A549 (cell line): ENCODE results near the gene LENG8. TPM values are rescaled to one million over a fixed set of nuclear protein-coding genes. Genes with fewer than 3 reads are reported as not detected.

Experiments used
- ATAC-seq, 2 experiments: fragments of 200-7000 bp in 1 of 2; fragments of >200 bp in 1 of 2; cut with Nextera tagmentation in 1 of 2; cut with Tn5 transposase in 1 of 2; 3 replicates each; pipeline versions ENCODE4 v1.8.0 to v1.9.1; 2018 to 2020; ENCODE audit warnings: mild to moderate bottlenecking in 1 of 2, moderate library complexity in 1 of 2
- CTCF ChIA-PET: fragments of 300-600 bp; sonication (Branson Sonifier 250); formaldehyde crosslinking; extraction: SDS; loops from one replicate; lab custom pipeline; 2021; ENCODE audit warnings: antibody characterized with exemption, inconsistent platforms; lab: Yijun Ruan, JAX
- POLR2A ChIA-PET: fragments of 350-600 bp; formaldehyde crosslinking; extraction: SDS; loops from one replicate; lab custom pipeline; 2021; ENCODE audit warnings: antibody characterized with exemption, inconsistent platforms; lab: Yijun Ruan, JAX
- DNase-seq, 2 experiments: peaks; one replicate each; pipeline versions ENCODE4 v3.0.0 to v3.0.0-alpha.2; 2011 to 2016; ENCODE audit warnings: low read depth in 1 of 2, low spot score in 1 of 2
- FAIRE-seq: peaks from 2 replicates; lab custom pipeline; 2011; peaks lifted over from hg19 to GRCh38; lab: Jason Lieb, UNC
- H3K27ac ChIP-seq, 2 experiments: fragments of >200 bp; sonication (Bioruptor Twin); formaldehyde crosslinking; 3 replicates each; pipeline ENCODE4 v1.5.1; 2016 to 2017
- H3K4me1 ChIP-seq: fragments of >200 bp; sonication (Bioruptor Twin); formaldehyde crosslinking; 3 replicates; pipeline ENCODE4 v1.6.1; 2016
- H3K4me2 ChIP-seq: fragments of >200 bp; sonication (Bioruptor Twin); formaldehyde crosslinking; 3 replicates; pipeline ENCODE4 v1.6.1; 2016
- H3K4me3 ChIP-seq: fragments of >200 bp; sonication (Bioruptor Twin); formaldehyde crosslinking; 3 replicates; pipeline ENCODE4 v1.5.1; 2016
- H3K9me3 ChIP-seq: fragments of >200 bp; sonication (Bioruptor Twin); formaldehyde crosslinking; 3 replicates; pipeline ENCODE4 v1.6.1; 2016
- CBX2 ChIP-seq: fragments of 200-600 bp; sonication (generic); IDR thresholded peaks from 2 replicates; pipeline ENCODE4 v1.6.1; 2016; ENCODE audit warnings: low read depth, mild to moderate bottlenecking, borderline replicate concordance
- E2F6 ChIP-seq: IDR thresholded peaks from 2 replicates; pipeline ENCODE4 v1.6.1; 2012; ENCODE audit warnings: low read depth, borderline replicate concordance
- FOSB ChIP-seq: fragments of 250-450 bp; sonication (Bioruptor Pico); IDR thresholded peaks from 2 replicates; pipeline ENCODE4 v1.5.0; 2020; ENCODE audit warnings: mild to moderate bottlenecking, moderate library complexity
- HDAC2 ChIP-seq: fragments of 200-600 bp; sonication (generic); IDR thresholded peaks from 2 replicates; pipeline ENCODE4 v1.6.1; 2016
- HES2 ChIP-seq: fragments of >200 bp; sonication (Bioruptor Twin); formaldehyde crosslinking; IDR thresholded peaks from 2 replicates; pipeline ENCODE4 v1.6.1; 2016
- HEYL ChIP-seq: fragments of 250-450 bp; sonication (Bioruptor Pico); IDR thresholded peaks from 2 replicates; pipeline ENCODE4 v1.8.0; 2021; ENCODE audit warnings: mild to moderate bottlenecking, moderate library complexity
- MAFK ChIP-seq: fragments of 450-650 bp; IDR thresholded peaks from 2 replicates; pipeline ENCODE4 v1.6.1; 2014; ENCODE audit not compliant: partially characterized antibody
- MAX ChIP-seq: IDR thresholded peaks from 2 replicates; pipeline ENCODE4 v1.6.1; 2012
- NFE2L2 ChIP-seq: fragments of 150-350 bp; conservative IDR thresholded peaks from 2 replicates; pipeline ENCODE4 v1.6.1; 2014; ENCODE audit warnings: low read length
- NR3C1 ChIP-seq: fragments of >200 bp; sonication (Bioruptor Twin); formaldehyde crosslinking; IDR thresholded peaks from 3 replicates; pipeline ENCODE4 v1.6.1; 2017
- POLR2A ChIP-seq: IDR thresholded peaks from 2 replicates; pipeline ENCODE4 v1.6.1; 2012; ENCODE audit warnings: mild to moderate bottlenecking, low read length
- POLR2AphosphoS2 ChIP-seq: conservative IDR thresholded peaks from 2 replicates; pipeline ENCODE4 v1.6.1; 2012; ENCODE audit warnings: low read length, improper control_type of control experiment, inconsistent platforms
- ZFP36 ChIP-seq: fragments of 450-650 bp; IDR thresholded peaks from 2 replicates; pipeline ENCODE4 v1.6.1; 2014; ENCODE audit warnings: borderline replicate concordance; ENCODE audit not compliant: partially characterized antibody
- WGBS: methylation state at CpG from one replicate; pipeline ENCODE4 v1.1.6; 2017; ENCODE audit errors: missing lambda C conversion rate; 5-methylcytosine and 5-hydroxymethylcytosine counted together
- polyA plus RNA-seq, 4 experiments: library from polyadenylated mRNA; depleted of rRNA in 3 of 4; stranded (reverse); fragments of >200 nt; fragmentation: RNase III in 1 of 4; extraction: RNeasy Plus Mini Kit Qiagen cat#74134 plus additional on column Dnase treatment in 1 of 4; gene quantifications; 2 replicates in 3 of 4; 3 replicates in 1 of 4; pipeline ENCODE4 v1.2.3, GENCODE V29; 2011 to 2017

The LENG8 gene
- polyA plus RNA-seq, 2 of the 4 experiments (the other 2 are of a cell fraction): 30.6 to 140 TPM

- DNase-seq: no peak
- H3K27ac ChIP-seq: no peak overlapping the region
- H3K4me1 ChIP-seq: peaks cover 18% of the 10 kb centered on the region
- H3K9me3 ChIP-seq: no peaks in the 10 kb centered on the region
- ChIA-PET CTCF (interaction anchor here (1.1 to 4.5 kb wide), 4 partner anchors 11 to 313 kb away, joined by 3 to 29 read pairs (median 6); no protein-coding TSS in a partner anchor), POLR2A (interaction anchor here (3.4 kb wide), 1 partner anchor 7 kb away, joined by 21 read pairs; the partner anchor contains the start of gene LENG9)
- no peak for FAIRE-seq
- no peak overlapping the region for H3K4me2 ChIP-seq
- 94% methylated on average over 40 of the region's 40 CpGs for WGBS
- no peak overlapping the region for H3K4me3 ChIP-seq
- ATAC-seq: no peak
- TF ChIP-seq POLR2A (no peak), NFE2L2 (no peak), HEYL (CRISPR knock-in tag) (no peak), FOSB (CRISPR knock-in tag) (no peak), CBX2 (no peak)
Observed at GRCh38 chr19:54455786-54456422, 6.9 kb downstream of the LENG8 start.

- no peak for FAIRE-seq
- CTCF ChIA-PET: interaction anchor here (0.6 to 4.5 kb wide), 5 partner anchors 12 to 507 kb away, joined by 3 to 29 read pairs (median 4); no protein-coding TSS in a partner anchor
- ATAC-seq: 0 out of 6 replicates have a peak, but pooled peaks of 1 of the 2 experiments have one; percentile 1
Observed at GRCh38 chr19:54456423-54457373, 7.7 kb downstream of the LENG8 start.

GRCh38 chr19:54457773-54458647, 9.0 kb downstream of the LENG8 start:
- Histone ChIP-seq H3K9me3 (no peaks in the 10 kb centered on the region), H3K4me3 (no peak overlapping the region)
- DNase-seq: no peak
- CTCF ChIA-PET: interaction anchor here (0.9 to 2.0 kb wide), 3 partner anchors 10 to 20 kb away, joined by 3 to 4 read pairs (median 3); no protein-coding TSS in a partner anchor
- TF ChIP-seq POLR2AphosphoS2: 0 out of 2 replicates have a peak, but pooled peaks have one; percentile 25
- no peak for TF ChIP-seq NR3C1
- TF ChIP-seq E2F6: no peak
- TF ChIP-seq ZFP36: no peak
- TF ChIP-seq HDAC2: no peak
- TF ChIP-seq HES2: no peak
- TF ChIP-seq, all 56 proteins: peak for 1
- POLR2A ChIA-PET: interaction anchor here (7.1 kb wide), 1 partner anchor 9 kb away, joined by 130 read pairs; the partner anchor contains the start of gene LENG8
- 94% methylated on average over 42 of the region's 42 CpGs for WGBS
- no peak for ATAC-seq
- Histone ChIP-seq H3K27ac (no peak overlapping the region), H3K4me2 (no peak overlapping the region), H3K4me1 (peaks cover 27% of the 10 kb centered on the region)
- no peak for FAIRE-seq

More at GRCh38 chr19:54456423-54457373, 7.7 kb downstream of the LENG8 start:
- Histone ChIP-seq H3K4me1 (peaks cover 18% of the 10 kb centered on the region), H3K4me3 (no peak overlapping the region), H3K4me2 (no peak overlapping the region), H3K27ac (no peak overlapping the region), H3K9me3 (no peaks in the 10 kb centered on the region)
- POLR2A ChIA-PET: interaction anchor here (7.1 kb wide), 1 partner anchor 7 kb away, joined by 130 read pairs; the partner anchor contains the start of gene LENG8
- WGBS: 95% methylated on average over 44 of the region's 51 CpGs
- DNase-seq: no peak
- TF ChIP-seq POLR2AphosphoS2: peak; percentile 41; the same call in 1 of the 2 replicates
- TF ChIP-seq MAFK: no peak
- no peak for TF ChIP-seq NFE2L2
- no peak for TF ChIP-seq MAX
